ENCODE measurements around the gene PTPN1. TPM values are rescaled to one million over a fixed set of nuclear protein-coding genes. Genes with fewer than 3 reads are reported as not detected.

PTPN1 gene
- total and polyA plus RNA-seq, 4 donors, result 5.8 to 10.6 (median 9.7) TPM

DNA sequence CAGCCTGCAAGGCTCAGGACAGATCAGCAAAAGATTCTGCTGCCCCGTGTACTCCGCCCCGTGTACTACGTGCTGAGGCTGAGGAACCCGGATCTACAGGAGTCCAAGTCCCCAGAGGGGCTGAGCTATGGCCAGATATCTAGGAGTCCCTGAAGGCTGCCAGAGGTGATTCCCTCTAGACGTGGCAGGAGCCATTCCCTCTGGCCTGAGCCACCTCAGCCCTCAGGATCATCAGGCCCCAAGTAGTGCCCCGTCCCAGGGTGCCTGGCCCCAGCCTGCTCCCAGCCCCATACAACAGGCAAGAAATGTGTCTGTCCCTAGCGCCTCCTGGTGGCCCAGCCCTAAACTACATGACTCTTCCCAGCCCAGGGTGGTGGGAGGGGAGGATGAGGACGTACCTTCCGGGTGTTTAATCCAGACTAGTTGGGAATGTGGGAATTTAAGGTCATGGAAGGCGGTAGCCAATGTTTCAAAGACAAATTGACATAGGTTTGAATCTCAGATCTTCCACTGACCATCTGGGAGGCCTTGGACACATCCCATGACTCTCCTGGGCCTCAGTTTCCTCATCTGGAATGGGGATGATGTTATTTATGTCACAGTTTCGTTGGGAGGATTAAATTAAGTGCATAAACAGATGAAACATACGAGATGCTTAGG lies 49.4 kb upstream of the PTPN1 start:
- H3K9ac ChIP-seq (ENCODE audit: low read depth in 1 of 2, low read length in 2 of 2), result peak overlapping the region; percentile 58 to 61
- no peaks in the 10 kb centered on the region for H3K9me3 ChIP-seq (ENCODE audit: control insufficient read depth in 4 of 4, low read length in 3 of 4)
- H3K36me3 ChIP-seq (ENCODE audit: control insufficient read depth in 4 of 4, insufficient read depth in 3 of 4, low read depth in 1 of 4, low read length in 3 of 4), result no peaks in the 10 kb centered on the region
- peak; percentile 89 for DNase-seq (ENCODE audit: low spot score)
- no peak for TF ChIP-seq TAF1 (conservative IDR thresholded peaks at IDR 0.05)
- peak; percentile 49 for TF ChIP-seq YY1 (IDR thresholded peaks at IDR 0.05)
- TF ChIP-seq RXRA (IDR thresholded peaks at IDR 0.05), result peak; percentile 64 to 86
- TF ChIP-seq REST (IDR thresholded peaks at IDR 0.05), result no peak
- TF ChIP-seq HNF4A (conservative IDR thresholded peaks at IDR 0.05), result no peak
- TF ChIP-seq RAD21 (IDR thresholded peaks at IDR 0.05), result peak; percentile 99 to 100
- TF ChIP-seq EGR1 (IDR thresholded peaks at IDR 0.05; ENCODE audit: low read depth in 2 of 2), result peak in 1 of 2 donors; percentile 34
- TF ChIP-seq FOXA2 (IDR thresholded peaks at IDR 0.05), result no peak
- TF ChIP-seq GABPA (IDR thresholded peaks at IDR 0.05 in 1 of 2, conservative IDR thresholded peaks at IDR 0.05 in 1 of 2), result no peak
- TF ChIP-seq, protein P1, sequence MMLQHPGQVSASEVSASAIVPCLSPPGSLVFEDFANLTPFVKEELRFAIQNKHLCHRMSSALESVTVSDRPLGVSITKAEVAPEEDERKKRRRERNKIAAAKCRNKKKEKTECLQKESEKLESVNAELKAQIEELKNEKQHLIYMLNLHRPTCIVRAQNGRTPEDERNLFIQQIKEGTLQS (IDR thresholded peaks at IDR 0.05), result no peak
- peak; percentile 36 for TF ChIP-seq HNF4G (IDR thresholded peaks at IDR 0.05)
- TF ChIP-seq JUND (IDR thresholded peaks at IDR 0.05), result no peak
- TF ChIP-seq CTCF (IDR thresholded peaks at IDR 0.05; ENCODE audit: low read depth, low read length, missing input control), result peak; percentile 94
- TF ChIP-seq MAX (IDR thresholded peaks at IDR 0.05), result peak; percentile 38
- peak; percentile 67 for TF ChIP-seq SP1 (IDR thresholded peaks at IDR 0.05)
- TF ChIP-seq, protein P2, sequence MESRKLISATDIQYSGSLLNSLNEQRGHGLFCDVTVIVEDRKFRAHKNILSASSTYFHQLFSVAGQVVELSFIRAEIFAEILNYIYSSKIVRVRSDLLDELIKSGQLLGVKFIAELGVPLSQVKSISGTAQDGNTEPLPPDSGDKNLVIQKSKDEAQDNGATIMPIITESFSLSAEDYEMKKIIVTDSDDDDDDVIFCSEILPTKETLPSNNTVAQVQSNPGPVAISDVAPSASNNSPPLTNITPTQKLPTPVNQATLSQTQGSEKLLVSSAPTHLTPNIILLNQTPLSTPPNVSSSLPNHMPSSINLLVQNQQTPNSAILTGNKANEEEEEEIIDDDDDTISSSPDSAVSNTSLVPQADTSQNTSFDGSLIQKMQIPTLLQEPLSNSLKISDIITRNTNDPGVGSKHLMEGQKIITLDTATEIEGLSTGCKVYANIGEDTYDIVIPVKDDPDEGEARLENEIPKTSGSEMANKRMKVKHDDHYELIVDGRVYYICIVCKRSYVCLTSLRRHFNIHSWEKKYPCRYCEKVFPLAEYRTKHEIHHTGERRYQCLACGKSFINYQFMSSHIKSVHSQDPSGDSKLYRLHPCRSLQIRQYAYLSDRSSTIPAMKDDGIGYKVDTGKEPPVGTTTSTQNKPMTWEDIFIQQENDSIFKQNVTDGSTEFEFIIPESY (IDR thresholded peaks at IDR 0.05), result no peak
- TF ChIP-seq FOXA1 (IDR thresholded peaks at IDR 0.05), result no peak
- peak; percentile 61 for TF ChIP-seq NR2F2 (IDR thresholded peaks at IDR 0.05)
- peak overlapping the region; percentile 81 to 86 for H3K27ac ChIP-seq (ENCODE audit: low read depth in 1 of 2, low read length in 2 of 2)
- H3K4me3 ChIP-seq (ENCODE audit: low read depth in 1 of 3, low read length in 3 of 3), result no peak overlapping the region
- WGBS, result 14% methylated on average over 13 of the region's 13 CpGs
- H3K27me3 ChIP-seq (ENCODE audit: control insufficient read depth in 4 of 4, insufficient read depth in 4 of 4, low read length in 3 of 4), result no peaks in the 10 kb centered on the region
- peaks cover 14 to 48% (median 30%) of the 10 kb centered on the region in 4 donors for H3K4me1 ChIP-seq (ENCODE audit: control insufficient read depth in 4 of 4, insufficient read depth in 4 of 4, low read length in 3 of 4)
